Loucy (cell line): ENCODE data around the gene EFCAB5.

Source experiments
- H2AFZ ChIP-seq: fragments of 200-600 bp; sonication (generic); 2 replicates; pipeline ENCODE4 v1.6.0; 2016; ENCODE audit warnings: antibody characterized with exemption, mild to moderate bottlenecking, low read length, moderate library complexity
- H3F3A ChIP-seq: fragments of 200-600 bp; 2 replicates; pipeline ENCODE4 v1.6.0; 2016; ENCODE audit warnings: antibody characterized with exemption, low read depth, mild to moderate bottlenecking
- H3K27me3 ChIP-seq: fragments of 200-600 bp; sonication (generic); 2 replicates; pipeline ENCODE4 v1.6.1; 2014; ENCODE audit warnings: low read length, mild to moderate bottlenecking; ENCODE audit not compliant: insufficient read depth, poor library complexity, severe bottlenecking
- H3K36me3 ChIP-seq: fragments of 200-600 bp; sonication (generic); 2 replicates; pipeline ENCODE4 v1.6.1; 2016; ENCODE audit warnings: low read length; ENCODE audit not compliant: insufficient read depth
- H3K4me1 ChIP-seq: fragments of 200-600 bp; sonication (generic); 2 replicates; pipeline ENCODE4 v1.5.1; 2014; ENCODE audit warnings: low read length, mild to moderate bottlenecking; ENCODE audit not compliant: insufficient read depth, poor library complexity, severe bottlenecking
- H3K4me2 ChIP-seq: fragments of 200-600 bp; sonication (generic); 2 replicates; pipeline ENCODE4 v1.6.0; 2014; ENCODE audit warnings: antibody characterized with exemption, low read length, low read depth, mild to moderate bottlenecking; ENCODE audit not compliant: poor library complexity, severe bottlenecking
- H3K4me3 ChIP-seq: fragments of 200-600 bp; sonication (generic); 2 replicates; pipeline ENCODE4 v1.5.1; 2014; ENCODE audit warnings: low read length, mild to moderate bottlenecking, mixed read lengths; ENCODE audit not compliant: poor library complexity, severe bottlenecking
- H3K79me2 ChIP-seq: fragments of 200-600 bp; sonication (generic); 2 replicates; pipeline ENCODE4 v1.6.1; 2014; ENCODE audit warnings: low read length; ENCODE audit not compliant: insufficient read depth
- H3K9ac ChIP-seq: fragments of 200-600 bp; sonication (generic); 2 replicates; pipeline ENCODE4 v1.6.0; 2014; ENCODE audit warnings: mild to moderate bottlenecking, low read depth, low read length, moderate library complexity; ENCODE audit not compliant: poor library complexity, severe bottlenecking
- H3K9me2 ChIP-seq: fragments of 200-600 bp; sonication (generic); replicated peaks from 2 replicates; pipeline ENCODE4 v1.6.1; 2016; ENCODE audit warnings: low read depth, low read length, mixed read lengths
- H3K9me3 ChIP-seq: fragments of 200-600 bp; sonication (generic); 2 replicates; pipeline ENCODE4 v1.6.1; 2014; ENCODE audit warnings: mild to moderate bottlenecking, antibody characterized with exemption, low read length, low read depth; ENCODE audit not compliant: insufficient read depth
- H4K20me1 ChIP-seq: fragments of 200-600 bp; sonication (generic); 2 replicates; pipeline ENCODE4 v1.6.0; 2014; ENCODE audit warnings: antibody characterized with exemption, low read length, mild to moderate bottlenecking; ENCODE audit not compliant: insufficient read depth, poor library complexity, severe bottlenecking
- CTCF ChIP-seq: fragments of 200-600 bp; sonication (generic); conservative IDR thresholded peaks from 2 replicates; pipeline ENCODE4 v1.5.1; 2014; ENCODE audit warnings: mild to moderate bottlenecking, antibody characterized with exemption, low read length
- EZH2phosphoT487 ChIP-seq: fragments of 200-600 bp; IDR thresholded peaks from 2 replicates; pipeline ENCODE4 v1.6.1; 2018; ENCODE audit warnings: antibody characterized with exemption, mild to moderate bottlenecking, moderate library complexity, borderline replicate concordance

EFCAB5 gene

GRCh38 chr17:29958947-29959657, 17.7 kb downstream of the EFCAB5 start:
- Histone ChIP-seq H3K9ac (no peak overlapping the region), H2AFZ (no peak overlapping the region), H3F3A (no peaks in the 10 kb centered on the region), H3K79me2 (no peaks in the 10 kb centered on the region), H3K36me3 (no peaks in the 10 kb centered on the region), H3K27me3 (no peaks in the 10 kb centered on the region), H3K4me3 (no peak overlapping the region), H3K4me2 (no peak overlapping the region), H3K4me1 (no peaks in the 10 kb centered on the region), H3K9me2 (no peaks in the 10 kb centered on the region), H3K9me3 (peaks cover 3% of the 10 kb centered on the region; the same call in 1 of the 2 replicates), H4K20me1 (no peaks in the 10 kb centered on the region)
- TF ChIP-seq EZH2phosphoT487 (no peak), CTCF (no peak)

GRCh38 chr17:29959658-29960337, 18.4 kb downstream of the EFCAB5 start:
- H3K27me3 ChIP-seq, result no peaks in the 10 kb centered on the region
- TF ChIP-seq CTCF, result no peak
- no peak for TF ChIP-seq EZH2phosphoT487
- no peak overlapping the region for H3K4me3 ChIP-seq
- H3K4me1 ChIP-seq, result no peaks in the 10 kb centered on the region
- H3K9me2 ChIP-seq, result no peaks in the 10 kb centered on the region
- no peaks in the 10 kb centered on the region; the same call in 1 of the 2 replicates for H3K9me3 ChIP-seq
- H2AFZ ChIP-seq, result no peak overlapping the region
- H3K79me2 ChIP-seq, result no peaks in the 10 kb centered on the region
- H3K36me3 ChIP-seq, result no peaks in the 10 kb centered on the region
- H4K20me1 ChIP-seq, result no peaks in the 10 kb centered on the region
- H3K4me2 ChIP-seq, result no peak overlapping the region
- no peak overlapping the region for H3K9ac ChIP-seq
- no peaks in the 10 kb centered on the region for H3F3A ChIP-seq

DNA sequence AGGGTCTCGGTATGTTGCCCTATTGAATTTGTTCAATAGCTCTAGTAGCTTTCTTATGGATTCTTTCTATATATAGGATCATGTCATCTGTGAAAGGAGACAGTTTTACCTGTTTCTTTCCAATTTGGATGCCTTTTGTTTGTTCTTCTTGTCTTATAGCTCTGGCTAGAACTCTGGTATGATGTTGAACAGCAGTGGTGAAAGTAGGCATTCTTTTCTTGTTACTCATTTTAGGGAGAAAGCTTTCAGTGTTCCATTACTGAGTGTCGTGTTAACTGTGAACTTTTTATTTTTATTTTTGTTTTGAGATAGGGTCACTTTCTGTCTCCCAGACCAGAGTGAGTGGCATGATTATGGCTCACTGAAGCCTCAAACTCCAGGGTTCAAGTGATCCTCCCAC, 21.2 kb downstream of the EFCAB5 start:
- Histone ChIP-seq H3K4me3 (no peak overlapping the region), H3K27me3 (no peaks in the 10 kb centered on the region), H3K9me3 (no peaks in the 10 kb centered on the region), H3K4me1 (no peaks in the 10 kb centered on the region), H3K36me3 (no peaks in the 10 kb centered on the region), H3K4me2 (no peak overlapping the region), H3F3A (no peaks in the 10 kb centered on the region), H3K9me2 (no peaks in the 10 kb centered on the region), H4K20me1 (no peaks in the 10 kb centered on the region), H3K9ac (no peak overlapping the region), H3K79me2 (no peaks in the 10 kb centered on the region), H2AFZ (no peak overlapping the region)
- no peak for TF ChIP-seq EZH2phosphoT487
